ENCODE measurements around the gene CCNL1. TPM values are rescaled to one million over a fixed set of nuclear protein-coding genes. Genes with fewer than 3 reads are reported as not detected.

CCNL1 gene
- total RNA-seq, 1 donor from 2014 or later = 222 TPM

GRCh38 chr3:157110761-157111278 lies 49.1 kb downstream of the CCNL1 start:
- ChIA-PET POLR2A (no interaction called here), CTCF (no interaction called here)
- ATAC-seq (ENCODE audit: low read depth) (no peak), DNase-seq (no peak)
- Mint-ChIP-seq H3K4me3 (no peak overlapping the region), H3K36me3 (ENCODE audit: low read depth) (no peaks in the 10 kb centered on the region), H3K4me1 (peaks cover 4% of the 10 kb centered on the region), H3K27ac (no peak overlapping the region), H3K9me3 (no peaks in the 10 kb centered on the region), H3K27me3 (no peaks in the 10 kb centered on the region)
- intact Hi-C loops (cut with micrococcal nuclease) = no loop called here
- no peak for TF ChIP-seq CTCF (IDR thresholded peaks at IDR 0.05)

GRCh38 chr3:157109267-157110141 lies 50.4 kb downstream of the CCNL1 start:
- no peaks in the 10 kb centered on the region for H3K9me3 Mint-ChIP-seq
- ChIA-PET POLR2A (interaction anchor here (0.6 kb wide), 1 partner anchor 19 kb away, joined by 5 read pairs; no protein-coding TSS in a partner anchor), CTCF (no interaction called here)
- no peak for ATAC-seq (ENCODE audit: low read depth)
- no peaks in the 10 kb centered on the region for H3K27me3 Mint-ChIP-seq
- H3K4me3 Mint-ChIP-seq = no peak overlapping the region
- no peak overlapping the region for H3K27ac Mint-ChIP-seq
- DNase-seq = no peak
- TF ChIP-seq CTCF (IDR thresholded peaks at IDR 0.05) = no peak
- peaks cover 16% of the 10 kb centered on the region for H3K4me1 Mint-ChIP-seq
- H3K36me3 Mint-ChIP-seq (ENCODE audit: low read depth) = no peaks in the 10 kb centered on the region
- intact Hi-C loops (cut with micrococcal nuclease) = no loop called here

- no peaks in the 10 kb centered on the region for H3K36me3 Mint-ChIP-seq (ENCODE audit: low read depth)
- ChIA-PET CTCF (no interaction called here), POLR2A (no interaction called here)
- no peak for DNase-seq
- H3K27ac Mint-ChIP-seq = no peak overlapping the region
- TF ChIP-seq CTCF (IDR thresholded peaks at IDR 0.05) = no peak
- no peaks in the 10 kb centered on the region for H3K27me3 Mint-ChIP-seq
- H3K9me3 Mint-ChIP-seq = no peaks in the 10 kb centered on the region
- peaks cover 32% of the 10 kb centered on the region for H3K4me1 Mint-ChIP-seq
- intact Hi-C loops (cut with micrococcal nuclease) = no loop called here
- H3K4me3 Mint-ChIP-seq = no peak overlapping the region
- no peak for ATAC-seq (ENCODE audit: low read depth)
These were observed 52.3 kb downstream of the CCNL1 start for GRCh38 chr3:157107644-157108133.

GRCh38 chr3:157107037-157107436 lies 52.9 kb downstream of the CCNL1 start:
- TF ChIP-seq CTCF (IDR thresholded peaks at IDR 0.05) = no peak
- DNase-seq (no peak), ATAC-seq (ENCODE audit: low read depth) (no peak)
- Mint-ChIP-seq H3K9me3 (no peaks in the 10 kb centered on the region), H3K27me3 (no peaks in the 10 kb centered on the region), H3K36me3 (ENCODE audit: low read depth) (no peaks in the 10 kb centered on the region), H3K4me1 (peaks cover 32% of the 10 kb centered on the region), H3K4me3 (no peak overlapping the region), H3K27ac (no peak overlapping the region)
- intact Hi-C loops (cut with micrococcal nuclease) = no loop called here
- ChIA-PET POLR2A (interaction anchor here (3.0 kb wide), 1 partner anchor 18 kb away, joined by 13 read pairs; no protein-coding TSS in a partner anchor), CTCF (interaction anchor here (1.1 kb wide), 1 partner anchor 9 kb away, joined by 3 read pairs; no protein-coding TSS in a partner anchor)
